ENCODE results near the gene NKX1-2.

NKX1-2 gene

DNA sequence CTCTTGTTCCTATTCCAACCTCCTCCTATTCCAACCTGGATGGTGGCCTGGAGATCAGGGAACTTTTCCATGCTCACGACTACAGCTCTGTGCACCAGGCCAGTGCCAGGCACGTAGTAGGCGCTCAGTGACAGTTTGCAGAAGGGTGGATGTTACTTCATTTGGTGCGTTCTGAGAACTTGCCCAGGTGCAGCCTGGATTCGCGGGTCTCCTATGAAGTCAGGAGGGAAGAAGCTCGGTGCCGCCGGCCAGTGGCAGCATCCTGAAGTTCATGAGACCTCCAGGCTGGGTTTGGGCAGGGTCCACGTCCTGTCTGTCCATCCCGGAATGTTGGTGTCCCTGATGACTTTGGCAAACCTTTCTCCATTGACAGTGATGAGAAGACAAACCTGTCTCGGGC, 33.0 kb upstream of the NKX1-2 start:
- no peak for DNase-seq (ENCODE audit: low read depth, low spot score)
- TF ChIP-seq SUZ12 (IDR thresholded peaks at IDR 0.05; ENCODE audit: extremely low read depth, insufficient read depth, insufficient read length), result no peak
- TF ChIP-seq YY1 (IDR thresholded peaks at IDR 0.05; ENCODE audit: insufficient read depth, insufficient read length), result no peak
- no peak for TF ChIP-seq ZNF274 (IDR thresholded peaks at IDR 0.05; ENCODE audit: low read depth, low read length)
- Histone ChIP-seq H3K4me1 (ENCODE audit: insufficient read depth, insufficient read length) (peaks cover 18% of the 10 kb centered on the region), H3K9ac (ENCODE audit: insufficient read length, low read depth) (no peak overlapping the region), H3K4me3 (ENCODE audit: insufficient read length, low read depth) (no peak overlapping the region), H3K27me3 (ENCODE audit: insufficient read depth, insufficient read length) (no peaks in the 10 kb centered on the region), H3K36me3 (ENCODE audit: insufficient read depth, insufficient read length, low read length) (peaks cover 4% of the 10 kb centered on the region), H3K9me3 (ENCODE audit: insufficient read depth, low read length) (peaks cover 14% of the 10 kb centered on the region; the same call in 1 of the 2 replicates)

DNA sequence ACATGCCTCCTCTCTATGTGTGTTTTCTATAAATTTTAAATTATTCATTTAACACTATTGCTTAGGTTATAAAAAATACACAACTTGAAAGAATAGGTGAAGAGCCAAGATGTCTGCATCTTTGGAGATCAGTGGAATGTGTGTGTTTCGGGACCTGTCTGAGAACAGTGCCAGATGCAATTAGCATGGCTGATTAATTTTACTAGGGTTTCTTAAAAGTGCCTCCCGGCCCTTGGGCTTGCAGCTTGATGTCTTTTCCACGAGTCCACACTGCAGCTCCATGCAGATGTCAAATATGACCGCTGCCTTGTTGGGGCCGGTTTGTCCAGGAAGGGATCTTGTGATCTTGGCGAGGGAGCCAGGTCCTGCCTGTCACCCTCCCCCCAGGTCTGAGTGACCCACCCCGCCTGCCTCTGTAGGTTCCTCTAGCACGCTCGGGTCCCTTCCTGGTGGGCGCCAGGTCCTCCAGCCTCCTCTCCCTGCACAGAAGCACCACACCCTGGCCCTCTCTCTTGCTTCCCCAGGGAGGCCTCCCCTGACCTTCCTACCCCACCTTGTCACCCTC, 32.5 kb upstream of the NKX1-2 start:
- TF ChIP-seq ZNF274 (IDR thresholded peaks at IDR 0.05; ENCODE audit: low read depth, low read length) (no peak), YY1 (IDR thresholded peaks at IDR 0.05; ENCODE audit: insufficient read depth, insufficient read length) (no peak), SUZ12 (IDR thresholded peaks at IDR 0.05; ENCODE audit: extremely low read depth, insufficient read depth, insufficient read length) (no peak)
- peaks cover 23% of the 10 kb centered on the region for H3K4me1 ChIP-seq (ENCODE audit: insufficient read depth, insufficient read length)
- H3K36me3 ChIP-seq (ENCODE audit: insufficient read depth, insufficient read length, low read length), result peaks cover 4% of the 10 kb centered on the region
- no peaks in the 10 kb centered on the region for H3K27me3 ChIP-seq (ENCODE audit: insufficient read depth, insufficient read length)
- H3K4me3 ChIP-seq (ENCODE audit: insufficient read length, low read depth), result no peak overlapping the region
- no peak overlapping the region for H3K9ac ChIP-seq (ENCODE audit: insufficient read length, low read depth)
- peaks cover 14% of the 10 kb centered on the region; the same call in 1 of the 2 replicates for H3K9me3 ChIP-seq (ENCODE audit: insufficient read depth, low read length)
- no peak for DNase-seq (ENCODE audit: low read depth, low spot score)

DNA sequence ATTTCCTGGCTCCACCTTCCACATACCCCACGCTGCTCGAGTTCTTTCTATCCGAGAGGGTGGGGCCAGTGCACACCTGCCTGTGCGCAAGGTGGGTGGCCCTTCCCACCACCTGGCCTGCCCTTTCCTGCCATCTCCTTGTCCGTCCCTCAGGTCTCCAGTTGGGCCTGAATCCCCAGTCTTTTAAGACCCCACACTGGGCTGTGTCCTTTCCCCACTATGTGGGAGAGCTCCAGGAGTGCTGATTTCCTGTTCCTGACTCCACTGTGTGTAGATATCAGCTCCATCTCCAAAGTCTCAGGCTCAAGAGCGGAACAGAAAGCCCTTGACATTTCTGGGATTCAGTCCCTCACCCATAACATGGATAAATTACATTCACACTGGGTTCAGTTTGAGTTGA, 31.9 kb upstream of the NKX1-2 start:
- Histone ChIP-seq H3K9me3 (ENCODE audit: insufficient read depth, low read length) (peaks cover 9% of the 10 kb centered on the region; the same call in 1 of the 2 replicates), H3K27me3 (ENCODE audit: insufficient read depth, insufficient read length) (no peaks in the 10 kb centered on the region), H3K36me3 (ENCODE audit: insufficient read depth, insufficient read length, low read length) (peaks cover 4% of the 10 kb centered on the region), H3K4me3 (ENCODE audit: insufficient read length, low read depth) (no peak overlapping the region), H3K9ac (ENCODE audit: insufficient read length, low read depth) (no peak overlapping the region), H3K4me1 (ENCODE audit: insufficient read depth, insufficient read length) (peaks cover 25% of the 10 kb centered on the region)
- TF ChIP-seq YY1 (IDR thresholded peaks at IDR 0.05; ENCODE audit: insufficient read depth, insufficient read length), result no peak
- TF ChIP-seq SUZ12 (IDR thresholded peaks at IDR 0.05; ENCODE audit: extremely low read depth, insufficient read depth, insufficient read length), result no peak
- TF ChIP-seq ZNF274 (IDR thresholded peaks at IDR 0.05; ENCODE audit: low read depth, low read length), result no peak
- no peak for DNase-seq (ENCODE audit: low read depth, low spot score)

DNA sequence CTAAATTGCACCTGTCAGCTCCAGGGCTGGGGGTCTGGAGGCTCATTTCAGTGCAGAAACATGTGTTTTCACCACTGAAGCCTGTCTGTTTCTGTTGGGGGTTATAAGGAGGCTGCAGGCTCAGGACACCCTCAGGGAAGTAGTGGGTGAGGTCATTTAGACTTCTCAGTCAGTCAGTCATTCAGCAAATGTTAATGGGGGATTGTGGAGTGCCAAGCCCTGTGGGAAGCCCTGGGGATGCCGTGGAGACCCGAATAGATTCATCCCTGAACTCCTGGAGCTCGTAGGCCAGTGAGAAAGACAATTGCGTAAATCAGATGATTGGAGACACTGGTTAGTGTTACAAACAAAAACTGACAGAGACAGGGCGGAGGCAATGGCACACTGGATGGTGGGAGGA, 31.0 kb upstream of the NKX1-2 start:
- no peaks in the 10 kb centered on the region for H3K27me3 ChIP-seq (ENCODE audit: insufficient read depth, insufficient read length)
- H3K36me3 ChIP-seq (ENCODE audit: insufficient read depth, insufficient read length, low read length), result peaks cover 4% of the 10 kb centered on the region
- TF ChIP-seq SUZ12 (IDR thresholded peaks at IDR 0.05; ENCODE audit: extremely low read depth, insufficient read depth, insufficient read length), result no peak
- peaks cover 25% of the 10 kb centered on the region for H3K4me1 ChIP-seq (ENCODE audit: insufficient read depth, insufficient read length)
- H3K4me3 ChIP-seq (ENCODE audit: insufficient read length, low read depth), result no peak overlapping the region
- H3K9ac ChIP-seq (ENCODE audit: insufficient read length, low read depth), result no peak overlapping the region
- peak; percentile 30 for DNase-seq (ENCODE audit: low read depth, low spot score)
- no peaks in the 10 kb centered on the region for H3K9me3 ChIP-seq (ENCODE audit: insufficient read depth, low read length)

DNA sequence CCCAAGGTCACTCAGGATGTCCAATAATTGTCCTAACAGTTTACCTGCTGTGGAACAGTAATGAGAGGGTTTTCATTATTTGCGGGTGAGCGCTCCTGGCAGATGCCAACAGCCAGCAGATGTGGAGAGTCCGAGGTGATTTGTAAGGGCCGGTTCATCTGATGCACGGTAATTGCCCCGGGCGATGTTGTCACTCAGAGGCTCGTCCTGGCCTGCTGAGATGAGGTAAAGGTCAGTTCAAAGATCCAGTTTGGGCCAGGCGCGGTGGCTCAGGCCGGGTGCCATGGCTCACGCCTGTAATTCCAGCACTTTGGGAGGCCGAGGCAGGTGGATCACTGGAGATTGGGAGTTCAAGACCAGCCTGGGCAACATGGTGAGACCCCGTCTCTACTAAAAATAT, 28.7 kb upstream of the NKX1-2 start:
- Histone ChIP-seq H3K9me3 (ENCODE audit: insufficient read depth, low read length) (no peaks in the 10 kb centered on the region), H3K36me3 (ENCODE audit: insufficient read depth, insufficient read length, low read length) (no peaks in the 10 kb centered on the region), H3K4me3 (ENCODE audit: insufficient read length, low read depth) (no peak overlapping the region), H3K4me1 (ENCODE audit: insufficient read depth, insufficient read length) (peaks cover 25% of the 10 kb centered on the region), H3K27me3 (ENCODE audit: insufficient read depth, insufficient read length) (no peaks in the 10 kb centered on the region), H3K9ac (ENCODE audit: insufficient read length, low read depth) (no peak overlapping the region)
- no peak for DNase-seq (ENCODE audit: low read depth, low spot score)
- TF ChIP-seq SUZ12 (IDR thresholded peaks at IDR 0.05; ENCODE audit: extremely low read depth, insufficient read depth, insufficient read length) (no peak), YY1 (IDR thresholded peaks at IDR 0.05; ENCODE audit: insufficient read depth, insufficient read length) (no peak), ZNF274 (IDR thresholded peaks at IDR 0.05; ENCODE audit: low read depth, low read length) (no peak)

DNA sequence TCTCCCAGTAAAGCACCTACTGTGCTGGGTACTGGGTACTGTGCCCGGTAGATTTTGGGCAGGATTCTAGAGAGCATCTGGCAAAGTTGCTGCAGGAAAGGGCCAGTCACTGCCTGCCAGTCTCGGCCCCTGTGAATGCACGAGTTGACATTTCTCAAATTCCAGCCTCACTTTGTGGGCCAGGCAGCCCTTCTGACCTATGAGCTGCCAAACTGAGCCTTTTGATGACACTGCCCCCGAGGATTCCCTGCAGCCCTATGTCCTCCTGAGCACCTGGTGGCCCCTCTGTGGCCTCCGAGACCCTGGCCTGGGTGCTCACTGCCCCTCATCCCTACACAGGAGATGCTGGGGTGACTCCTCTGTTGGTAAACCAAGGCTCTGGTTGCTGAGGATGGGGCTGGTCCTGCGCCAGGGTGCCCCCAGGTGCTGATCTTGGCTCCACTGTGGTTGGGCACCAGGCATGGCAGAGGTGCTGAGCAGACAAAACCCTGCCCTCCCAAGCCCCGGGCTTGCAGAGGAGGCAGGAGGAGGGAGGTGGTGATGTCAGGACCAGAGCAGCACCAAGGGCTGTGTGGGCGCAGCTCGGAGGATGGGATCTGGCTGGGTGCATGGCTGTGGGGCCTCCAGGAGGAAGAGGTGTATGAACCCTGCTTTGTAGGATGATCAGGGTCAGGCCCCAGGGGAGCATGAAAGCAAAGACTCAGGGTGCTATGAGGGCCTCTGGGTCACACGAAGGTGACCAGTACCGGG, 28.0 kb upstream of the NKX1-2 start:
- H3K4me3 ChIP-seq (ENCODE audit: insufficient read length, low read depth), result no peak overlapping the region
- no peaks in the 10 kb centered on the region for H3K27me3 ChIP-seq (ENCODE audit: insufficient read depth, insufficient read length)
- no peaks in the 10 kb centered on the region for H3K9me3 ChIP-seq (ENCODE audit: insufficient read depth, low read length)
- H3K36me3 ChIP-seq (ENCODE audit: insufficient read depth, insufficient read length, low read length), result no peaks in the 10 kb centered on the region
- DNase-seq (ENCODE audit: low read depth, low spot score), result peak; percentile 42
- no peak overlapping the region for H3K9ac ChIP-seq (ENCODE audit: insufficient read length, low read depth)
- no peak for TF ChIP-seq YY1 (IDR thresholded peaks at IDR 0.05; ENCODE audit: insufficient read depth, insufficient read length)
- no peak for TF ChIP-seq ZNF274 (IDR thresholded peaks at IDR 0.05; ENCODE audit: low read depth, low read length)
- TF ChIP-seq SUZ12 (IDR thresholded peaks at IDR 0.05; ENCODE audit: extremely low read depth, insufficient read depth, insufficient read length), result no peak
- peaks cover 25% of the 10 kb centered on the region for H3K4me1 ChIP-seq (ENCODE audit: insufficient read depth, insufficient read length)

DNA sequence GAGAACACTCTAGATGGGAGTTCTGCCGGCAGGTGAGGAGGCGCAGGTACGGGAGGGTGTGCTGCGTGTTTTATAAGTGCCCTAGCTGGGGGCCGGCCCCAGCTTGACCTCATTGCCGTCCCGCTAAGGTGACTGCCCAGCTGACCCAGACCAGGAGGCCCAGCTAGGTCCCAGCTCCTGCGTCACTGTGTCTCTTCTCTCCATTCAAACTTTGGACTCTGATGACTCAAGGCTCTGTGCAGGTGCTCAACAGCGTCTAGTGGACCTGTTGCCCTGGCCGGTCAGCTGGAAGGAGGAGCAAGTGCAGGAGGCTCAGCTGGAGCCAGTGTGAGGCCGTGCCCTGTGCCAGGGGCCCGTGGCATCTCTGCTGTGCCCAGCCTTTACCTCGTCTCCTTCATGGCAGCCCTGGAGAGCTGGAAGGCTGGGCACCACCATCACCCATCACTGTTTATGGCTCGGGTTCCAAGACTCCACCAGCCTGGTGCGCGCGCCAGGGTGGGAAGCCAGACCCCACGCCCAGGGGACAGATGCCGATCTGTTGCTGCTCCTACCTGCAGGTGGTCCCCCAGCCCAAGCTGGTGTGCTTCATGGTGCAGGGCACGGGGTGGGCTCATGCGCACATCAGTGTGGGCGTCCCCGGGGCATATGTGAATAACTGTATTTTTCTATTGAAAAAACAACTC, 26.3 kb upstream of the NKX1-2 start:
- H3K36me3 ChIP-seq (ENCODE audit: insufficient read depth, insufficient read length, low read length), result no peaks in the 10 kb centered on the region
- no peak for DNase-seq (ENCODE audit: low read depth, low spot score)
- peaks cover 22% of the 10 kb centered on the region for H3K4me1 ChIP-seq (ENCODE audit: insufficient read depth, insufficient read length)
- no peak overlapping the region for H3K9ac ChIP-seq (ENCODE audit: insufficient read length, low read depth)
- no peaks in the 10 kb centered on the region for H3K27me3 ChIP-seq (ENCODE audit: insufficient read depth, insufficient read length)
- H3K9me3 ChIP-seq (ENCODE audit: insufficient read depth, low read length), result no peaks in the 10 kb centered on the region
- H3K4me3 ChIP-seq (ENCODE audit: insufficient read length, low read depth), result no peak overlapping the region
- TF ChIP-seq YY1 (IDR thresholded peaks at IDR 0.05; ENCODE audit: insufficient read depth, insufficient read length) (no peak), ZNF274 (IDR thresholded peaks at IDR 0.05; ENCODE audit: low read depth, low read length) (no peak), SUZ12 (IDR thresholded peaks at IDR 0.05; ENCODE audit: extremely low read depth, insufficient read depth, insufficient read length) (no peak)
